DOHH2 (cell line): ENCODE measurements around the gene MICAL1.

Experiments
- EZH2phosphoT487 ChIP-seq: fragments of 200-600 bp; sonication (generic); IDR thresholded peaks from 2 replicates; pipeline ENCODE4 v1.6.1; 2017; ENCODE audit warnings: borderline replicate concordance, mild to moderate bottlenecking, antibody characterized with exemption, low read length, moderate library complexity, mixed read lengths
- TF ChIP-seq, protein P1 (sequence below): fragments of 200-600 bp; sonication (generic); IDR thresholded peaks from one replicate; pipeline ENCODE4 v1.5.1; 2014; ENCODE audit warnings: antibody characterized with exemption, mild to moderate bottlenecking, low read depth, low read length; ENCODE audit not compliant: poor library complexity, severe bottlenecking

DNA sequence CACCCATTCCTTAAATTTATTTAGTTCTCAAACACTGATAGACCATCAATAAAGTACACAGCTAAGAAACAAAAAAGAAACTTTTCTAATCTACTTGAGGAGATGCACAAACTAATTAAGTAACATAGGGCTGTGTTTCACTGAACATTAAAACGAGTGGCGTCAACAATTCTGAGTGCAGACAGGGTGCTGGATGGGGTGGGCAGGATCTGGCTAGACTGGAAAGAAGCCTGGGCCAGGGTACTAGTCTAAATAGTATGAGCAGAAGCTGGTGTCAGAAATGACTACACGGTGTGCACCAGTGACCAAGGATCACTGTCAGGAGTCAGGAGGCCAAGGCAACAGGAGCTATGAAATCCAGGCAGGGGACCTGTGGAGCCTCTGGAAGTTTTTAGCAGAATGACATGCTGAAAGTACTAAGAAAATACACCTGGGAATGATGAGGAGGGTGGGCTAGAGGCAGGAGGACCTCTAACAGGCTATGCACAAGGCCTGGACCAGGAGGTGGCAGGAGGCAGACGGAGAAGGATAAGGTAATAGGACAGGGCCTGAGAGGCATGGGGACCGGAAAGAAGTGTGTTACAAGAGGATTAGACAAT, 14.1 kb upstream of the MICAL1 start:
- TF ChIP-seq, protein P1, sequence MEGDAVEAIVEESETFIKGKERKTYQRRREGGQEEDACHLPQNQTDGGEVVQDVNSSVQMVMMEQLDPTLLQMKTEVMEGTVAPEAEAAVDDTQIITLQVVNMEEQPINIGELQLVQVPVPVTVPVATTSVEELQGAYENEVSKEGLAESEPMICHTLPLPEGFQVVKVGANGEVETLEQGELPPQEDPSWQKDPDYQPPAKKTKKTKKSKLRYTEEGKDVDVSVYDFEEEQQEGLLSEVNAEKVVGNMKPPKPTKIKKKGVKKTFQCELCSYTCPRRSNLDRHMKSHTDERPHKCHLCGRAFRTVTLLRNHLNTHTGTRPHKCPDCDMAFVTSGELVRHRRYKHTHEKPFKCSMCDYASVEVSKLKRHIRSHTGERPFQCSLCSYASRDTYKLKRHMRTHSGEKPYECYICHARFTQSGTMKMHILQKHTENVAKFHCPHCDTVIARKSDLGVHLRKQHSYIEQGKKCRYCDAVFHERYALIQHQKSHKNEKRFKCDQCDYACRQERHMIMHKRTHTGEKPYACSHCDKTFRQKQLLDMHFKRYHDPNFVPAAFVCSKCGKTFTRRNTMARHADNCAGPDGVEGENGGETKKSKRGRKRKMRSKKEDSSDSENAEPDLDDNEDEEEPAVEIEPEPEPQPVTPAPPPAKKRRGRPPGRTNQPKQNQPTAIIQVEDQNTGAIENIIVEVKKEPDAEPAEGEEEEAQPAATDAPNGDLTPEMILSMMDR, result no peak
- no peak for TF ChIP-seq EZH2phosphoT487
